GM18508 (cell line): ENCODE measurements around the gene GPS2.

Experiments used
- ATAC-seq: cut with Tn5 transposase; IDR thresholded peaks from one replicate; pipeline ENCODE4 v1.9.1; 2021; ENCODE audit warnings: moderate number of reproducible peaks; ENCODE audit not compliant: insufficient read depth, unreplicated experiment

The GPS2 gene

DNA sequence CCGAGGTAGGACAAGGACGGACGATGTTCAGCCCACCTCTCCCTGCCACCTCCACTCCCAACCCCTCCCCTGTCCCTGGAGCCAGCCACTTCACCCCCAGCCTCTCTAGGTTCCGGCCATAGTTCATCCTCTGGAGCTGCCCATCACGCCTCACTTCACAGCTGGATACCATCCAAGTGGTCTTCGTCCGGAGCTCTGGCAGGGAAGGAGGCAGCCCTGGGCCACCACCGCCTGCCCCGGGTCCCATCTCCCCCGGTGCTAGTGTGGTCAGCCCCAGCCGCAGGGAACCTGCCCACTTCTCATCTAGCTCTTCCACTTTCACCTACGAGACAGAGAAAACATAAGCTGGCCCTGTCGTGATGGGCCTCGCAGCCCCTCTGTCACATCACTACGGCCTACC lies 6.3 kb upstream of the GPS2 start:
- ATAC-seq: no peak

DNA sequence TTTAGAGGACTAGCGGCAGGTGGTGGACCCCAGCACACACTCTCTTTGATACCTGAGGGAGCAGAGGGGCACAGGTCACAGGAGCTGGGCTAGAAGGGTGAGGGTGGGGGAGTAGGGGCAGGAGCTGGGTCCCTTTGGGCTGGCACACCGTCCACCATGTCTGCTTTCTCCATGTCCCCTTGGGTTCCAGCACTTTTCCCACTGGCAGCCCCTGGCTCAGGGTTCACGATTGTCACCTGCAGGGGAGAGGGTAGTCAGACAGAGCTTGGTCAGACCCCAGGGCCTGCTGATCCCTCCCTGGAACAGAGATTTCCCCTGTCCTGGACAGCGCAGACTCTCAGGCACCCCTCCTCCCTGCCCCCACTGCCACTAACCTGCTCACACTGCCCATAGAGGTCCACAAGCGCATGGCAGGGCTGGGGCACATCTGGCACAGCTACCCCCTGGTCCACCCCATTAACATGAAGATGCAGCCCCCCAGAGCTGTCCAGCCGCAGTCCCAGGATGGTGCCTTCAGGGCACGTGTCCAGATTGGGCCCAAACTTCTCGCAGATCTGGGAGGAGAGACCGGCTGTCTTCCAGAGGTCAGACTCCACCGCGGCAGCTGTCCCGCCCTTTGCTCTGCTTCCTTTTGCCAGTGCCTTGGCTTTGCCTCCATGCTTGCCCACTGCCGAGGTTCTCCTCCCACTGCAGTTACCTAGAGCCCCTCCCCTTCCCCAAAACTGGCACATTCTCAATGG lies 3.1 kb upstream of the GPS2 start:
- no peak for ATAC-seq

DNA sequence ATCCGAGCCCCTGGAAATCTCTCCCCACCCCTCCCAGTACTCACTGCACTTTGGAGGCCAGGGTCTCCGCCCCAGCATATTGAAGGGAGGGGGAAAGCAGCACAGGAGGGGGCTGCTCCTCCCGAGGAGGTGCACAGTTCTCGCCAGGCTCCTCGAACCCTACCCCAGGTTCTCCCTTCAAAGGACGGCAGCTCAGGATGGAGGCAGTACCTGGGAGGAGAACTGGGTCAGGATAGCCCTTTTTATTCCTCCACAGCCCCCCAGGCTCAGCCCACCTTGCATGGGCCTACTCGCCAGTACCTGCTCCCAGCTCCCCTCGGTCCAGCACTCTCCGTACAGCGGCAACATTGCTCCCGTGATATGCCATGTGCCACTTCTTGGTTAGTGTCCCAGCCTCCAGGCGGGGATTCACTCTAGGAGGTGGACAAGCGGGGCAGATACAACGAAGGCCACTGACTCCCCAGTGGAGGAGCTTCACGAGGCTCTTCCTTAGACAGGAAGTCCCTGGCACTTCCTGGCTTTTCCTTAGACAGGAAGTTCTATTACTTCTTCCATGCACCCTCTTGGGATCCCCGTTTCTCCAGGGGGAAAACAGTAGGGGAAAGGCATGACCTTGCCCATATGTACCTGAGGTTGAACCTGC lies 2.1 kb upstream of the GPS2 start:
- no peak for ATAC-seq

- ATAC-seq: no peak
Measured at GRCh38 chr17:7315570-7316235, 543 bp upstream of the GPS2 start.

DNA sequence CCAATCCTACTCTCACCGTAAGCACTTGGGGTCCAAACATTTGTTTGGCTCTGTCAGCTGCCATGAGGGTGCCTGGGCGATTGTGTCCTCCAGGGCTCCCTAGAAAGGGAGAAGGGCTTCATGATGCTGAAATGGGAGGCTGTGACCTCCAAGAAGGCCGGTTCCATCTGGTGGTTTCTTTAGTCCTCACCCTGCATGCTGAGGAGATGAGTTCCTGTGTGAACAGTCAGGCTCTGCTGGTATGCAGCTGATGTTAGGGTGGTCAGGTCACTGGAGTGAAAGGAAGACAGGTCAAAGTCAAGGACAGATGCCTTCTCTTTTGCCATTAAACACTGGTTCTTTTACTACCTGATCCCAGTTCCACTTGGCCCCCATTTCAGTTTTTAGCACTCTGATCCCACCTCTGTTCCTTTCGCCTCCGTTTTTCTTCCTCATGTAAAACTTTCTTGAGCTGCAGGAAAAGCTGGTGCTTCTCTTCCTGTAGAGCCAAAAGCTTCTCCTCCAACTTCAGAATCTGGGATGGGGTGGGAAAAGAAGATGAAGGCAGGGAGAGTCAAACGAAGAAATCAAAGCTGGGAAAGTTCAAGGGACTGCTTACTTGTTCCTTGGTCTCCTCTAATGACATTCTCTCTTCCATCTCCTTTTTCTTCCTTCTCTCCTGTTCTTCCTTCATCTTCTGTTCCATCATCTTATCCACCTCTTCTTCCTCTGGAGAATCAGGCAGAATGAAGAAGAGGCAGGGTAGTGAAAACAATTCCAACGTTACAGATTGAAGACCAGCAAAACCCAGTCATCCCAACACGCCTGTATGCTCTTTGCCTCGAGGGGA lies 1.1 kb downstream of the GPS2 start:
- no peak for ATAC-seq

DNA sequence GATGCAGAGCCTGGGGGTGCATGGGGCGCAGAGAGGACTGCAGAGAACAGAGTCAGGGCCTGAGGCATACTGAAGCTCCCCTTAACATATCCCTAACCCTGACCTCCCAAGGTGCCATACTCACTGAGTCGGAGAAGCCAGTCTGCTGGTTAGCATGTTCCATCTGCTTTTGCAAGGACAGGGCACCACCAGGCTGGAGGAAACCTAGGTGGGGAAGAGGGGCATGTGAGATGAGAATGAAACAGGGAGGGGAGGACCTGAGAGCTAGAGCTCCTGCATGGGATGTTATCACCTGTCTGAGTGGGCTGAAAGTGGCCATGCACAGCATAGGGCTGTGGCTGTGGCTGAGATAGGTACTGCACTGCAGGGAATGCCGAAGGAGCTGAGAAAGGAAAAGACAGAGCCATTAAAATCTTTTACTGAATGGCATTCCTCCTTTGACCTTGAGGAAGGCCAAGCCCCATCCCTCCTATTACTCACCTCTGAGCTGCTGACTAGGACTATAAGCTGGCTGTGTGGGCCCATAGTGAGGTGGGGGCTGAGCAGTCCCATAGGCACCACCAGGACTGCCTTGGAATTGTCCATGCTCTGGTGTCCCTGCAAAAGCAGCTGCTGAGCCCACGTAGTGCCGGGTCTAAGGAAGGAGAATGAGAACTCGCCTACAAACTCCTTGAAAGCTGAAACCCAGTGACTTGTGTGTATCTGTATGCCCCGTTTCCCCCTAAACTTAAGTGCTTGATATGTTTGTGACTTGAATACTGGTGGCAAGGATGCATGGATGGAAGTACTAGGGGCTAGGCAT lies 1.9 kb downstream of the GPS2 start:
- no peak for ATAC-seq

- no peak for ATAC-seq
Measured at GRCh38 chr17:7312432-7313087, 2.6 kb downstream of the GPS2 start.

GRCh38 chr17:7311110-7311705 lies 4.0 kb downstream of the GPS2 start:
- ATAC-seq: no peak

DNA sequence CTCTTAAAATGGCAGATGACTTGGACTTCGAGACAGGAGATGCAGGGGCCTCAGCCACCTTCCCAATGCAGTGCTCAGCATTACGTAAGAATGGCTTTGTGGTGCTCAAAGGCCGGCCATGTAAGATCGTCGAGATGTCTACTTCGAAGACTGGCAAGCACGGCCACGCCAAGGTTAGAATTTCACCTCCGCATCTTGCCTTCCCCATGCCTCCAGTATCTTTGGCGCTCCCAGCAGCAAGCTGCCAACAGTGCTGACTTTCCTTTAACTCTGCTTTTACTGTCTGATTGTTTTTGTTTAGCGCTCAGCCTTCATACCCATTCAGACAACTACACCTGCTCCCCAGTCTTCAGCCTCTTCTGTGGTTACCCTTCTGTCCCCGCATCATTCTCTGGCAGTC lies 5.5 kb downstream of the GPS2 start:
- ATAC-seq: no peak

- no peak for ATAC-seq
Measured at GRCh38 chr17:7308625-7309433, 6.3 kb downstream of the GPS2 start.

- no peak for ATAC-seq
Measured at GRCh38 chr17:7307686-7308624, 7.2 kb downstream of the GPS2 start.

DNA sequence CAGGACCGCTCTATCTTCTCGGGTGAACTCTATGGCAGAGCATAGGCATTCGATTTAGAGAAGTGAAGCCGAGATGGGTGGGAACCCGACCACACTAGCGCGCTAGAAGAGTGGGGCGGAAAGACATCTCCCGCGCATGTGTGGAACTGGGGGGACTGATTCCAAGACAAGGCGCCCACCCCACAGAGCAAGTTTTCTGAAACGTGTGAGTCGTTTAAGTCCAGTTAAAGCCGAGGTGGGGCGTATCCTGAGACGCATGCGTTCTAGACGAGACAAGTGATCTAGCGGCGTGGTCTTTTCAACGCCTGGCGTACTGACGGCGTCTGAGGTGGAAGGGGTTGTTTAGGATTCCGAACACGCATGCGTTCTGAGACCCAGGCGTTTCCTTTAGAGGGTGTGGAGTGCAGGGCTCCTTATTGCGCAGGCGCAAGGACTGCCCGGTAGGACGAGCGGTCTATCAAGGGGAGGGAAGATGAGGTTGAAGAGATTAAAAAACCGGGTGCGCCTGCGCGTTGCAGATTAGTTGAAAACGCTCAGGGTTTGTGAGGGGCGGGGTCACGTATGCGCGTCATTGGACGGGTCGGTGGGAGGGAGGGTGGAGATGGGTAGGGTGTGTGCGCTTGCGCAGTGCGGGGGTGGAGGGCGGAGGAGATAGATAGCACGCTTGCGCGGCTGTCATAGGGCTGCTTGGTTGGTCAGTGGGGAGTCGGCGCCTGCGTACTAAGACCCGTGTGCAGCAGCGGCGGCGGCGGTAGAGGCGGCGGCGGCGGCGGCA lies 8.1 kb downstream of the GPS2 start, which contains the start of gene EIF5A:
TSS of gene EIF5A (plus strand) at position 718 of the 775 bp plus-strand sequence. CDS start 2,008 bp downstream, outside the sequence.
- peak; percentile 46 for ATAC-seq

DNA sequence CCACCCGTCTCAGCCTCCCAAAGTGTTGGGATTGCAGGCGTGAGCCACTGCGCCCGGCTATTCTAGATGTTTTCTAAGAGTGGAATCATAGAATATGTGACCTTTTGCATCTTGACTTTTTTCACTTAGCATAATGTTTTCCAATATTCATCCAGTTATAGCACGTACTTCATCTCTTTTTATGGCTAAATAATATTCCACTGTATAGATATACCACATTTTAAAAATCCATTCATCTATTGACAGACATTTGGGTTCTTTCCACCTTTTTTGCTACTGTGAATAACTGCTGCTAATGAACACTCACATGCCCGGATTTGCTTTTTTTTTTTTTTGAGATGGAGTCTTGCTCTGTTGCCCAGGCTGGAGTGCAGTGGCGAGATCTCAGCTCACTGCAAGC lies 11.0 kb downstream of the GPS2 start:
- no peak for ATAC-seq

- ATAC-seq: no peak
Measured at GRCh38 chr17:7296189-7296861, 18.8 kb downstream of the GPS2 start.

DNA sequence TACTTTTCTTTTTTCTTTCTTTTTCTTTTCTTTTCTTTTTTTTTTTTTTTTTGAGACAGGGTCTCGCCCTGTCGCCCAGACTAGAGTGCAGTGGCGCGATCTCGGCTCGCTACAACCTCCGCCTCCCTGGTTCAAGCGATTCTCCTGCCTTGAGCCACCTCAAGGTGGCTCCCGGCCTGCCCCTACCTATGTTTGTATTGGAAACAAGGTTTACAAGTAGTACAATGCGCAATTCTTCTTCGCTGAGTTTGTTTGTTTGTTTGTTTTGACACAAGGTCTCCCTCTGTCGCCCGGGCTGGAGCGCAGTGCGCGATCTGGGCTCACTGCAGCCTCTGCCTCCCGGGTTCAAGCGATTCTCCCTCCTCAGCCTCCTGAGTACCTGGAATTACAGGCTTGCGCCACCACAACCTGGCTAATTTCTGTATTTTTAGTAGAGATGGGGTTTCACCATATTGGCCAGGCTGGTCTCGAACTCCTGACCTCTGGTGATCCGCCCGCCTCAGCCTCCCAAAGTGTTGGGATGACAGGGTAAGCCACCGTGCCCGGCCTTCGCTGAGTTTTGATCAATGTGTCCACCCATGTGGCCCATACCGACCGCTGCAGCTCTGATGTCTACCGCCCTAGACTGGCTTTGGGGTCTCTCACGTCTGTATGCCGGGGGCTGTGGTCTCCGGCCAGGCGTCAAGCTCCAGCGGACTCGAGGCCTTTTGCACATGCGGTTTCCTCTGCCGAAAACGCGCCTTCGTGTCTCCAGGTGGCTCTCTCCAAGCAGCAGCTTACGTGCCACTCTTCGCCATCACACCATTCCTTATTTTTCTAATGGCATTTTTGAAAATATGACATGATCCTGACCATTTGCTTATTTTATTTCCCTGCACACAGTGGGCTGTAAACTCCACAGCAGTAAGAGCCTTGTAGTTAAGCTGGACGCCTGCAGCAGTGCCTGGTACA lies 19.7 kb downstream of the GPS2 start:
- ATAC-seq: no peak
